Mesenchymal stem cell (in vitro differentiated cells and primary cell): Measurements from ENCODE around the gene KLHL14.
A peak's percentile ranks its signal among the peaks of the same experiment; 100 is the strongest.

ENCODE experiments used
- DNase-seq: peaks from one replicate; pipeline ENCODE4 v3.0.0-alpha.2; 2013
- H2AFZ ChIP-seq: one replicate; pipeline ENCODE4 v1.6.1; 2013; ENCODE audit warnings: low read depth, mild to moderate bottlenecking, control low read depth, inconsistent platforms, low read length, moderate library complexity
- H2AK5ac ChIP-seq: 2 replicates; pipeline ENCODE4 v1.6.1; 2013; ENCODE audit warnings: low read length, moderate library complexity, mild to moderate bottlenecking, inconsistent platforms; ENCODE audit not compliant: severe bottlenecking
- H2BK120ac ChIP-seq: one replicate; pipeline ENCODE4 v1.6.1; 2013; ENCODE audit warnings: low read depth, mild to moderate bottlenecking, inconsistent platforms, low read length, moderate library complexity
- H2BK12ac ChIP-seq, 2 experiments: one replicate each; pipeline ENCODE4 v1.6.1; 2013; ENCODE audit warnings: inconsistent platforms in 2 of 2, low read length in 2 of 2, mild to moderate bottlenecking in 2 of 2, moderate library complexity in 2 of 2, control low read depth in 1 of 2
- H2BK15ac ChIP-seq: one replicate; pipeline ENCODE4 v1.6.1; 2013; ENCODE audit warnings: mild to moderate bottlenecking, low read depth, inconsistent platforms; ENCODE audit not compliant: poor library complexity, severe bottlenecking
- H2BK5ac ChIP-seq: 2 replicates; pipeline ENCODE4 v1.6.1; 2013; ENCODE audit warnings: low read depth, mild to moderate bottlenecking, low read length, control low read depth, inconsistent platforms; ENCODE audit not compliant: poor library complexity, severe bottlenecking
- H3K14ac ChIP-seq, 2 experiments: one replicate each; pipeline ENCODE4 v1.6.1; 2013; ENCODE audit warnings: inconsistent platforms in 2 of 2, low read length in 2 of 2, control low read depth in 1 of 2, mild to moderate bottlenecking in 1 of 2, moderate library complexity in 1 of 2
- H3K18ac ChIP-seq, 2 experiments: one replicate each; pipeline ENCODE4 v1.6.1; 2013; ENCODE audit warnings: inconsistent platforms in 2 of 2, low read length in 2 of 2, control low read depth in 1 of 2, low read depth in 1 of 2, mild to moderate bottlenecking in 1 of 2
- H3K23ac ChIP-seq, 2 experiments: one replicate each; pipeline ENCODE4 v1.6.1; 2013; ENCODE audit warnings: inconsistent platforms in 2 of 2, low read length in 2 of 2, mild to moderate bottlenecking in 2 of 2, moderate library complexity in 2 of 2, control low read depth in 1 of 2
- H3K27ac ChIP-seq: 2 replicates; pipeline ENCODE4 v1.5.1; 2013; ENCODE audit warnings: mild to moderate bottlenecking, moderate library complexity, low read length, control low read depth, inconsistent platforms; ENCODE audit not compliant: poor library complexity, severe bottlenecking
- H3K27me3 ChIP-seq, 2 experiments: 2 replicates each; pipeline versions ENCODE4 v1.6.1 to v1.7.0; 2013; ENCODE audit warnings: low read length in 2 of 2, mild to moderate bottlenecking in 2 of 2, moderate library complexity in 2 of 2, control low read depth in 1 of 2, inconsistent platforms in 1 of 2; ENCODE audit not compliant: control insufficient read depth in 1 of 2, insufficient read depth in 1 of 2
- H3K36me3 ChIP-seq, 2 experiments: 2 replicates each; pipeline versions ENCODE4 v1.6.1 to v1.7.0; 2013; ENCODE audit warnings: low read length in 2 of 2, control low read depth in 1 of 2, inconsistent platforms in 1 of 2, low read depth in 1 of 2, mild to moderate bottlenecking in 1 of 2; ENCODE audit not compliant: insufficient read depth in 2 of 2, control insufficient read depth in 1 of 2
- H3K4ac ChIP-seq, 2 experiments: one replicate each; pipeline ENCODE4 v1.6.1; 2013; ENCODE audit warnings: inconsistent platforms in 2 of 2, low read length in 2 of 2, mild to moderate bottlenecking in 2 of 2, moderate library complexity in 2 of 2, control low read depth in 1 of 2, low read depth in 1 of 2
- H3K4me1 ChIP-seq: 2 replicates; pipeline ENCODE4 v1.6.1; 2013; ENCODE audit warnings: low read depth, low read length, control low read depth; ENCODE audit not compliant: control insufficient read depth, insufficient read depth
- H3K4me2 ChIP-seq: 2 replicates; pipeline ENCODE4 v1.6.1; 2013; ENCODE audit warnings: low read length, mild to moderate bottlenecking, inconsistent platforms; ENCODE audit not compliant: poor library complexity, severe bottlenecking
- H3K4me3 ChIP-seq, 2 experiments: 2 replicates each; pipeline versions ENCODE4 v1.5.1 to v1.7.0; 2013; ENCODE audit warnings: low read length in 2 of 2, mild to moderate bottlenecking in 2 of 2, control low read depth in 1 of 2, low read depth in 1 of 2; ENCODE audit not compliant: insufficient read depth in 1 of 2
- H3K79me1 ChIP-seq: replicated peaks from 2 replicates; pipeline ENCODE4 v1.6.1; 2013; ENCODE audit warnings: mild to moderate bottlenecking, control low read depth, low read length, inconsistent platforms; ENCODE audit not compliant: poor library complexity, severe bottlenecking
- H3K9ac ChIP-seq: 2 replicates; pipeline ENCODE4 v1.7.0; 2013; ENCODE audit warnings: mild to moderate bottlenecking, low read length, moderate library complexity
- H3K9me3 ChIP-seq: 2 replicates; pipeline ENCODE4 v1.7.0; 2013; ENCODE audit warnings: mild to moderate bottlenecking, low read length; ENCODE audit not compliant: control insufficient read depth
- H4K8ac ChIP-seq: one replicate; pipeline ENCODE4 v1.6.1; 2013; ENCODE audit warnings: inconsistent platforms, mild to moderate bottlenecking, low read length, moderate library complexity
- H4K91ac ChIP-seq: one replicate; pipeline ENCODE4 v1.6.1; 2013; ENCODE audit warnings: mild to moderate bottlenecking, low read length, inconsistent platforms
- WGBS: methylation state at CpG from one replicate; pipeline ENCODE4 v1.1.7; 2013; ENCODE audit warnings: mixed read lengths; 5-methylcytosine and 5-hydroxymethylcytosine counted together

Gene KLHL14

GRCh38 chr18:32724071-32724749 is 48.6 kb downstream of the KLHL14 start:
- Histone ChIP-seq H3K4me2 (no peak overlapping the region), H2BK15ac (no peak overlapping the region), H3K27me3 (peaks cover 0 to 8% of the 10 kb centered on the region in 2 experiments), H2AFZ (no peak overlapping the region), H3K4ac (no peak overlapping the region), H2BK5ac (no peak overlapping the region), H3K4me3 (no peak overlapping the region), H3K9me3 (no peaks in the 10 kb centered on the region), H3K14ac (no peak overlapping the region), H3K27ac (no peak overlapping the region), H3K18ac (no peak overlapping the region), H3K4me1 (no peaks in the 10 kb centered on the region), H3K36me3 (no peaks in the 10 kb centered on the region), H2BK12ac (no peak overlapping the region), H4K8ac (no peak overlapping the region), H3K79me1 (no peaks in the 10 kb centered on the region), H4K91ac (no peak overlapping the region), H2AK5ac (no peak overlapping the region), H3K23ac (no peak overlapping the region), H3K9ac (no peak overlapping the region), H2BK120ac (no peak overlapping the region)
- DNase-seq = no peak
- 77% methylated on average over 3 of the region's 3 CpGs for WGBS

- WGBS = 78% methylated on average over 3 of the region's 3 CpGs
- no peak overlapping the region for H3K4ac ChIP-seq
Measured at GRCh38 chr18:32722279-32722678, 50.5 kb downstream of the KLHL14 start.

GRCh38 chr18:32717126-32717525 is 55.7 kb downstream of the KLHL14 start:
- Histone ChIP-seq H4K91ac (no peak overlapping the region), H2BK120ac (no peak overlapping the region), H2BK5ac (no peak overlapping the region), H3K27me3 (peaks cover 0 to 8% of the 10 kb centered on the region in 2 experiments), H3K4me2 (no peak overlapping the region), H3K27ac (no peak overlapping the region), H4K8ac (no peak overlapping the region), H3K14ac (no peak overlapping the region), H3K23ac (no peak overlapping the region), H3K4me3 (no peak overlapping the region), H3K18ac (no peak overlapping the region), H2BK12ac (no peak overlapping the region), H3K4ac (no peak overlapping the region), H3K36me3 (no peaks in the 10 kb centered on the region), H3K4me1 (no peaks in the 10 kb centered on the region), H3K9me3 (no peaks in the 10 kb centered on the region), H2AK5ac (no peak overlapping the region), H3K9ac (no peak overlapping the region), H2BK15ac (no peak overlapping the region), H3K79me1 (no peaks in the 10 kb centered on the region), H2AFZ (no peak overlapping the region)
- WGBS = 95% methylated on average over 2 of the region's 4 CpGs
- DNase-seq = no peak

More at GRCh38 chr18:32722279-32722678, 50.5 kb downstream of the KLHL14 start:
- Histone ChIP-seq H3K9me3 (no peaks in the 10 kb centered on the region), H2BK120ac (no peak overlapping the region), H4K8ac (no peak overlapping the region), H2BK12ac (no peak overlapping the region), H3K23ac (no peak overlapping the region), H4K91ac (no peak overlapping the region), H2BK5ac (no peak overlapping the region), H3K79me1 (no peaks in the 10 kb centered on the region), H3K4me1 (no peaks in the 10 kb centered on the region), H3K27ac (no peak overlapping the region), H3K9ac (no peak overlapping the region), H3K4me2 (no peak overlapping the region), H3K14ac (no peak overlapping the region), H2AFZ (no peak overlapping the region), H2AK5ac (no peak overlapping the region), H3K18ac (no peak overlapping the region), H2BK15ac (no peak overlapping the region), H3K27me3 (peaks cover 0 to 8% of the 10 kb centered on the region in 2 experiments), H3K36me3 (no peaks in the 10 kb centered on the region), H3K4me3 (no peak overlapping the region)
- DNase-seq = no peak

- no peak overlapping the region for H4K8ac ChIP-seq
- H3K4me3 ChIP-seq = no peak overlapping the region
- H2BK120ac ChIP-seq = no peak overlapping the region
- no peak overlapping the region for H2BK15ac ChIP-seq
- no peaks in the 10 kb centered on the region for H3K4me1 ChIP-seq
- no peaks in the 10 kb centered on the region for H3K27me3 ChIP-seq
- H3K18ac ChIP-seq = no peak overlapping the region
- no peak overlapping the region for H2BK12ac ChIP-seq
- 1% methylated on average over 4 of the region's 4 CpGs for WGBS
- H3K4me2 ChIP-seq = no peak overlapping the region
- H3K9me3 ChIP-seq = no peaks in the 10 kb centered on the region
- H4K91ac ChIP-seq = no peak overlapping the region
- H3K23ac ChIP-seq = no peak overlapping the region
- no peaks in the 10 kb centered on the region for H3K36me3 ChIP-seq
- no peak overlapping the region for H3K4ac ChIP-seq
- no peaks in the 10 kb centered on the region for H3K79me1 ChIP-seq
- no peak overlapping the region for H3K27ac ChIP-seq
- no peak overlapping the region for H3K14ac ChIP-seq
- DNase-seq = peak; percentile 75
- H2AFZ ChIP-seq = no peak overlapping the region
- H2BK5ac ChIP-seq = no peak overlapping the region
- no peak overlapping the region for H2AK5ac ChIP-seq
- peak overlapping the region; percentile 43 for H3K9ac ChIP-seq
Measured at GRCh38 chr18:32714571-32715148, 58.2 kb downstream of the KLHL14 start.
